Neuronal stem cell (in vitro differentiated cells): Measurements from ENCODE around the gene EIF5.

Source experiments
- DNase-seq: peaks from one replicate; pipeline ENCODE4 v3.0.0-alpha.2; 2013; ENCODE audit warnings: low spot score
- H2AFZ ChIP-seq: one replicate; pipeline ENCODE4 v1.6.1; 2013; ENCODE audit warnings: mild to moderate bottlenecking, low read length, inconsistent platforms
- H2AK5ac ChIP-seq: 2 replicates; pipeline ENCODE4 v1.6.1; 2013; ENCODE audit warnings: low read depth, mild to moderate bottlenecking, inconsistent platforms, low read length, moderate library complexity, mixed read lengths
- H2BK120ac ChIP-seq: 2 replicates; pipeline ENCODE4 v1.6.1; 2013; ENCODE audit warnings: low read depth, mild to moderate bottlenecking, inconsistent platforms, low read length, moderate library complexity, mixed read lengths
- H2BK12ac ChIP-seq: one replicate; pipeline ENCODE4 v1.6.1; 2013; ENCODE audit warnings: low read length, inconsistent platforms
- H2BK15ac ChIP-seq: 2 replicates; pipeline ENCODE4 v1.6.1; 2013; ENCODE audit warnings: mild to moderate bottlenecking, low read length, inconsistent platforms, mixed read lengths
- H2BK5ac ChIP-seq: one replicate; pipeline ENCODE4 v1.6.1; 2013; ENCODE audit warnings: inconsistent platforms, mild to moderate bottlenecking, low read length, moderate library complexity
- H3K14ac ChIP-seq: one replicate; pipeline ENCODE4 v1.6.1; 2013; ENCODE audit warnings: low read length, inconsistent platforms
- H3K18ac ChIP-seq: 2 replicates; pipeline ENCODE4 v1.6.1; 2013; ENCODE audit warnings: low read length, inconsistent platforms
- H3K23ac ChIP-seq: 2 replicates; pipeline ENCODE4 v1.6.1; 2013; ENCODE audit warnings: low read depth, mild to moderate bottlenecking, mixed read lengths, low read length, inconsistent platforms; ENCODE audit not compliant: poor library complexity
- H3K27ac ChIP-seq: replicated peaks from 3 replicates; pipeline ENCODE4 v1.5.1; 2013; ENCODE audit warnings: low read length, inconsistent platforms
- H3K27me3 ChIP-seq, 3 experiments: 2 replicates each; pipeline ENCODE4 v1.6.1; 2013; ENCODE audit warnings: low read length in 3 of 3, mild to moderate bottlenecking in 2 of 3, inconsistent platforms in 1 of 3, low read depth in 1 of 3, mixed read lengths in 1 of 3, moderate library complexity in 1 of 3; ENCODE audit not compliant: control insufficient read depth in 3 of 3, insufficient read depth in 3 of 3
- H3K36me3 ChIP-seq, 2 donors: replicated peaks in 1 of 2; 2 replicates each; pipeline ENCODE4 v1.6.1; 2013; ENCODE audit warnings: low read length in 2 of 2; ENCODE audit not compliant: control insufficient read depth in 2 of 2, insufficient read depth in 2 of 2
- H3K4ac ChIP-seq: 2 replicates; pipeline ENCODE4 v1.6.1; 2013; ENCODE audit warnings: inconsistent platforms, mild to moderate bottlenecking, low read length, moderate library complexity
- H3K4me1 ChIP-seq, 2 donors: 1 replicate in 1 of 2; 2 replicates in 1 of 2; pipeline ENCODE4 v1.6.1; 2013; ENCODE audit warnings: low read length in 2 of 2, low read depth in 1 of 2; ENCODE audit not compliant: control insufficient read depth in 2 of 2, insufficient read depth in 1 of 2
- H3K4me2 ChIP-seq: one replicate; pipeline ENCODE4 v1.6.1; 2013; ENCODE audit warnings: mild to moderate bottlenecking, low read length, inconsistent platforms; ENCODE audit not compliant: insufficient read depth, poor library complexity, severe bottlenecking
- H3K4me3 ChIP-seq, 2 donors: 2 replicates each; pipeline ENCODE4 v1.5.1; 2013; ENCODE audit warnings: low read length in 2 of 2, mild to moderate bottlenecking in 2 of 2, inconsistent platforms in 1 of 2, moderate library complexity in 1 of 2
- H3K79me1 ChIP-seq: one replicate; pipeline ENCODE4 v1.6.1; 2013; ENCODE audit warnings: low read depth, mild to moderate bottlenecking, inconsistent platforms, low read length, moderate library complexity
- H3K9ac ChIP-seq: one replicate; pipeline ENCODE4 v1.6.1; 2013; ENCODE audit warnings: mild to moderate bottlenecking, low read depth, low read length, inconsistent platforms; ENCODE audit not compliant: poor library complexity
- H3K9me3 ChIP-seq, 2 donors: replicated peaks in 1 of 2; 2 replicates each; pipeline versions ENCODE3 to v1.6.1; 2013; ENCODE audit warnings: low read length in 2 of 2, mild to moderate bottlenecking in 2 of 2, inconsistent platforms in 1 of 2, low read depth in 1 of 2, mixed read lengths in 1 of 2, moderate library complexity in 1 of 2; ENCODE audit not compliant: control insufficient read depth in 2 of 2, insufficient read depth in 1 of 2
- H4K8ac ChIP-seq: one replicate; pipeline ENCODE4 v1.6.1; 2013; ENCODE audit warnings: low read depth, mild to moderate bottlenecking, inconsistent platforms, low read length, moderate library complexity
- H4K91ac ChIP-seq: one replicate; pipeline ENCODE4 v1.6.1; 2013; ENCODE audit warnings: low read length, low read depth, mild to moderate bottlenecking, inconsistent platforms; ENCODE audit not compliant: poor library complexity
- WGBS, 2 donors: extraction: QIAGEN DNeasy Blood & Tissue Kit; methylation state at CpG; one replicate each; pipeline ENCODE4 v1.1.7; 2013; ENCODE audit warnings: missing lambda C conversion rate in 2 of 2, mixed read lengths in 1 of 2; ENCODE audit not compliant: insufficient read length in 2 of 2, insufficient replicate concordance in 1 of 2; ENCODE audit errors: extremely low coverage in 2 of 2; 5-methylcytosine and 5-hydroxymethylcytosine counted together

The EIF5 gene

DNA sequence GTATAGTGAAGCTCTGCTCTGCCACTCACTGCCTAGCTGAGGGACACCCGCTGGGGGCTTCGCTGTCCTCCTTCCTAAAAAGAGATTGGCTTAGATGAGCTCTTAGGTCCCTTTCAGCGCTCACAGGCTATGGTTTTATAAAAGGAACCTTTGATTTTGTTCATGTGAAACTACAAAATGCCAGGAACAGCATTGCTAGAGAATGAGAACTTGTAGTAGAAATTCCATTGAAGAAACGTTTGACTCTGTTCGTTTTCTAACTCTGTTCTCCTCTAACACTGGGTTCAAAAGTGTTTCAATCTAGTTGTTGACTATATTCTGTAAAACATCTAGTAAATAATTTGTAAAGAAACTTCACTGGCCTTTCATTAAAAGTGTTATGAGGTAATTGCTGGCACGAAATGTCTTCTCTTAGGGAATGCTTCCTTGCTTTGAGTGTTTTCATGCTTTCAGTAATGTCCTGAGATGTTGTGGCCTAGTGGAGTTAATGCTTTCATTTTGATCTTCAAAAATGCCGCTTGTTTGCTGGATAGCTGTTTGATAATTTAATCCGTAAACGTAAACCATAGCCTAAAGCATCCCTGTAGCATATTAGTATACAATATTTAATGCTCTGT, 52.8 kb downstream of the EIF5 start:
- no peak overlapping the region for H2BK12ac ChIP-seq
- H2BK120ac ChIP-seq, result no peak overlapping the region
- no peak overlapping the region for H2BK5ac ChIP-seq
- no peak overlapping the region for H3K18ac ChIP-seq
- no peak overlapping the region for H3K9ac ChIP-seq
- H4K91ac ChIP-seq, result no peak overlapping the region
- no peak for DNase-seq
- H3K4me2 ChIP-seq, result peak overlapping the region; percentile 81
- H3K4me3 ChIP-seq, result peak overlapping the region; percentile 99
- no peak overlapping the region for H3K27ac ChIP-seq
- H3K4me1 ChIP-seq, result peaks cover 3 to 7% of the 10 kb centered on the region in 2 donors
- no peaks in the 10 kb centered on the region for H3K27me3 ChIP-seq
- peaks cover 0 to 5% of the 10 kb centered on the region in 2 donors for H3K9me3 ChIP-seq
- H3K14ac ChIP-seq, result no peak overlapping the region
- WGBS, 2 donors, result no CpG with 5 or more reads among the region's 9 CpGs
- H3K36me3 ChIP-seq, result peaks cover 0 to 8% of the 10 kb centered on the region in 2 donors
- H3K23ac ChIP-seq, result no peak overlapping the region
- no peak overlapping the region for H2BK15ac ChIP-seq
- no peak overlapping the region for H3K4ac ChIP-seq
- H3K79me1 ChIP-seq, result peaks cover 7% of the 10 kb centered on the region
- H2AFZ ChIP-seq, result no peak overlapping the region
- H4K8ac ChIP-seq, result no peak overlapping the region
- H2AK5ac ChIP-seq, result no peak overlapping the region

DNA sequence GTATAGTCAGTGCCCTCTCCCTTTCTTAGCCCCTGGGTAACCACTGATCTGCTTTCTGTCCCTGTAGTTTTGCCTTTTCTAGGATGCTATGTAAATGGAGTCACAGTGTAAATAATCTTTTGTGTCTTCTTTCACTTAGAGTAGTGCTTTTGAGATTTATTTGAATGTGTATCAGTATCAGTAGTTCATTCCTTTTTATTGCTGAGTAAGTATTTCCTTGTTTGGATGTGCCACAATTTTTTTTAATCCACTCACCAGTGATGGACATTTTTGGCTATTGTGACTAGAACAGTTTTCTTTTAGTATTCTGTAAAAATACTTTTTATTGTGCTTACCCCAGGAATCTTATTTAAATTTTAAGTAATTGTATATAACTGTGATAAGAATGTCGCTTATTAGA, 54.6 kb downstream of the EIF5 start:
- WGBS, 2 donors, result no CpG with 5 or more reads among the region's 1 CpG

DNA sequence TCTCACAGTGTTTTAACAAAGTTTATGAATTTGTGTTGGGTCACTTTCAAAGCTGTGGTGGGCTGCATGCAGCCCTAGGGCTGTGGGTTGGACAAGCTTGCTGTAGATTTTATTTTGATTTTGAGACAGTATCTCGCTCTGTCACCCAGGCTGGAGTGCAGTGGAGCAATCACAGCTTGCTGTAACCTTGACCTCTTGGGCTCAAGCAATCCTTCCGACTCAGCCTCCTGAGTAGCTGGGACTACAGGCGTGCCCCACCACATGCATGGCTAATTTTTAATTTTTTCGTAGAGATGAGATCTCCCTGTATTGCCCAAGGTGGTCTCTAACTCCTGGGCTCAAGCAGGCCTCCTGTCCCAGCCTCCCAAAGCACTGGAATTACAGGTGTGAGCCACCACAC, 56.6 kb downstream of the EIF5 start:
- H3K18ac ChIP-seq, result no peak overlapping the region
- no CpG with 5 or more reads among the region's 4 CpGs for WGBS, 2 donors

More for the DNA sequence above, 54.6 kb downstream of the EIF5 start:
- Histone ChIP-seq H2BK15ac (no peak overlapping the region), H3K4me3 (no peak overlapping the region), H3K36me3 (peaks cover 0 to 8% of the 10 kb centered on the region in 2 donors), H2AFZ (no peak overlapping the region), H3K9me3 (peaks cover 0 to 5% of the 10 kb centered on the region in 2 donors), H3K4me2 (no peak overlapping the region), H2AK5ac (no peak overlapping the region), H3K9ac (no peak overlapping the region), H3K14ac (no peak overlapping the region), H3K23ac (no peak overlapping the region), H2BK120ac (no peak overlapping the region), H4K8ac (no peak overlapping the region), H3K27me3 (no peaks in the 10 kb centered on the region), H2BK12ac (no peak overlapping the region), H3K79me1 (peaks cover 7% of the 10 kb centered on the region), H4K91ac (no peak overlapping the region), H3K18ac (no peak overlapping the region), H2BK5ac (no peak overlapping the region), H3K27ac (no peak overlapping the region), H3K4ac (no peak overlapping the region), H3K4me1 (peaks cover 3 to 7% of the 10 kb centered on the region in 2 donors)
- DNase-seq, result no peak

DNA sequence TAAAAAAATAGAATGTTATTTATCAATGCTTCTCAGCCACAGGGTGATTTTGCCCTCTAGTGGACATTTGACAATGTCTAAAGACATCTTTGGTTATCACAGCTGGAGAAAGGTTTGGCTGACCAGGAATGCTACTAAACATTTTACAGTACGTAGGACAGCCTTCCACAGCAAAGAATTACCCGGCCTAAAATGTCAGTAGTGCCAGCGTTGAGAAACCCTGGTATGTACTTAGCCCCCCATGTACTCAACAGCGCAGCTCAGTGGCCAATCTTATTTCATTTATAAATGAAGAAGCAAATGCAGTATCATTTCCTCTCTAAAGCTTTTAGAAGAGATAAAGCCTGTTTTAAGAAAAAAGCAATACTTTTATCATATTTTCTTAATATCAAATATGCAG, 57.0 kb downstream of the EIF5 start:
- Histone ChIP-seq H3K9me3 (peaks cover 0 to 5% of the 10 kb centered on the region in 2 donors), H3K4me2 (no peak overlapping the region), H3K27me3 (no peaks in the 10 kb centered on the region), H2AK5ac (no peak overlapping the region), H3K14ac (no peak overlapping the region), H2BK12ac (no peak overlapping the region), H3K23ac (no peak overlapping the region), H2BK5ac (no peak overlapping the region), H4K8ac (no peak overlapping the region), H2BK15ac (no peak overlapping the region), H3K18ac (no peak overlapping the region), H3K9ac (no peak overlapping the region), H3K4me1 (peaks cover 3 to 7% of the 10 kb centered on the region in 2 donors), H4K91ac (no peak overlapping the region), H3K4ac (no peak overlapping the region), H3K79me1 (peaks cover 6% of the 10 kb centered on the region), H3K27ac (no peak overlapping the region), H2BK120ac (no peak overlapping the region), H2AFZ (no peak overlapping the region), H3K4me3 (no peak overlapping the region), H3K36me3 (peaks cover 0 to 8% of the 10 kb centered on the region in 2 donors)
- no peak for DNase-seq
- no CpG with 5 or more reads among the region's 4 CpGs for WGBS, 2 donors

More for the DNA sequence above, 56.6 kb downstream of the EIF5 start:
- no peak overlapping the region for H3K4me2 ChIP-seq
- H3K9ac ChIP-seq, result no peak overlapping the region
- H3K27ac ChIP-seq, result no peak overlapping the region
- no peak overlapping the region for H4K91ac ChIP-seq
- H4K8ac ChIP-seq, result no peak overlapping the region
- no peak for DNase-seq
- H3K36me3 ChIP-seq, result peaks cover 0 to 8% of the 10 kb centered on the region in 2 donors
- no peak overlapping the region for H3K23ac ChIP-seq
- H2BK15ac ChIP-seq, result no peak overlapping the region
- peaks cover 9% of the 10 kb centered on the region for H3K79me1 ChIP-seq
- peaks cover 3 to 9% of the 10 kb centered on the region in 2 donors for H3K4me1 ChIP-seq
- H2BK12ac ChIP-seq, result no peak overlapping the region
- no peak overlapping the region for H3K4ac ChIP-seq
- H3K9me3 ChIP-seq, result peaks cover 0 to 5% of the 10 kb centered on the region in 2 donors
- no peak overlapping the region for H2BK5ac ChIP-seq
- H3K4me3 ChIP-seq, result no peak overlapping the region
- no peak overlapping the region for H2AK5ac ChIP-seq
- no peak overlapping the region for H2AFZ ChIP-seq
- no peaks in the 10 kb centered on the region for H3K27me3 ChIP-seq
- no peak overlapping the region for H3K14ac ChIP-seq
- no peak overlapping the region for H2BK120ac ChIP-seq
